K562 (cell line): Measurements from ENCODE around the gene NSDHL. TPM values are rescaled to one million over a fixed set of nuclear protein-coding genes. Genes with fewer than 3 reads are reported as not detected.

ENCODE experiments used
- ATAC-seq: fragments of 200-7000 bp; cut with Tn5 transposase; 3 replicates; pipeline ENCODE4 v1.9.1; 2020; ENCODE audit warnings: moderate library complexity
- BruUV-seq: library from RNA; stranded (reverse); fragments of 400-500 nt; replicated peaks from 2 replicates; lab custom pipeline; 2021; lab: Mats Ljungman, UMichigan
- CTCF ChIA-PET: fragments of 300-600 bp; formaldehyde crosslinking; extraction: SDS; loops from one replicate; lab custom pipeline; 2021; ENCODE audit warnings: low intra/inter-chr PET ratio; lab: Yijun Ruan, JAX
- POLR2A ChIA-PET: fragments of 300-600, 350-650 bp; sonication (Branson Sonifier 250); formaldehyde crosslinking; extraction: SDS; loops from one replicate; lab custom pipeline; 2021; ENCODE audit warnings: antibody characterized with exemption, inconsistent platforms; lab: Yijun Ruan, JAX
- DNase-seq, 4 experiments: peaks; one replicate each; pipeline versions ENCODE4 v3.0.0 to v3.0.0-alpha.2; 2011 to 2018; ENCODE audit warnings: low spot score in 3 of 4, mixed read lengths in 3 of 4; ENCODE audit errors: extremely low read depth in 1 of 4
- FAIRE-seq: peaks from 2 replicates; lab custom pipeline; 2011; peaks lifted over from hg19 to GRCh38; lab: Jason Lieb, UNC
- H2AFZ ChIP-seq: 2 replicates; pipeline ENCODE4 v1.6.0; 2011; ENCODE audit warnings: low read depth, low read length, control low read depth, inconsistent platforms
- H3K27ac ChIP-seq: fragments of 200-600 bp; 3 replicates; pipeline ENCODE4 v1.8.0; 2011; ENCODE audit warnings: low read depth, mild to moderate bottlenecking, control low read depth, inconsistent platforms, low read length, moderate library complexity, mixed read lengths; ENCODE audit errors: extremely low read depth
- H3K27me3 ChIP-seq, 2 experiments: fragments of 300-600 bp in 1 of 2; 2 replicates in 1 of 2; 3 replicates in 1 of 2; pipeline versions ENCODE4 v1.6.0 to v1.8.0; 2011; ENCODE audit warnings: inconsistent platforms in 2 of 2, low read length in 2 of 2, mild to moderate bottlenecking in 1 of 2, mixed read lengths in 1 of 2, moderate library complexity in 1 of 2; ENCODE audit not compliant: control insufficient read depth in 2 of 2, insufficient read depth in 2 of 2
- H3K36me3 ChIP-seq: fragments of 300-600 bp; 3 replicates; pipeline ENCODE4 v1.8.0; 2011; ENCODE audit warnings: mild to moderate bottlenecking, low read length, inconsistent platforms; ENCODE audit not compliant: control insufficient read depth, insufficient read depth
- H3K4me1 ChIP-seq, 2 experiments: fragments of 200-600 bp in 1 of 2; replicated peaks in 1 of 2; 2 replicates in 1 of 2; 3 replicates in 1 of 2; pipeline versions ENCODE4 v1.5.1 to v1.8.0; 2011; ENCODE audit warnings: inconsistent platforms in 2 of 2, low read length in 2 of 2, mild to moderate bottlenecking in 1 of 2, mixed read lengths in 1 of 2, moderate library complexity in 1 of 2; ENCODE audit not compliant: control insufficient read depth in 2 of 2, insufficient read depth in 2 of 2
- H3K4me2 ChIP-seq: 2 replicates; pipeline ENCODE4 v1.6.1; 2011; ENCODE audit warnings: low read length, control low read depth, inconsistent platforms, mixed read lengths; ENCODE audit not compliant: insufficient read depth
- H3K4me3 ChIP-seq: fragments of 200-600 bp; sonication (generic), shearing (Covaris generic); 2 replicates; pipeline ENCODE4 v1.5.1; 2016; ENCODE audit warnings: control low read depth, inconsistent platforms
- H3K79me2 ChIP-seq: fragments of 200-600 bp; 3 replicates; pipeline ENCODE4 v1.8.0; 2011; ENCODE audit warnings: low read length, inconsistent platforms; ENCODE audit not compliant: control insufficient read depth, insufficient read depth
- H3K9ac ChIP-seq, 2 experiments: 2 replicates each; pipeline versions ENCODE4 v1.6.0 to v1.6.1; 2011; ENCODE audit warnings: low read depth in 2 of 2, low read length in 2 of 2, control low read depth in 1 of 2, inconsistent platforms in 1 of 2, mild to moderate bottlenecking in 1 of 2, mixed read lengths in 1 of 2; ENCODE audit not compliant: insufficient read depth in 1 of 2
- H3K9me1 ChIP-seq: one replicate; pipeline ENCODE4 v1.6.0; 2011; ENCODE audit warnings: inconsistent platforms, mild to moderate bottlenecking, low read length, moderate library complexity; ENCODE audit not compliant: control insufficient read depth, insufficient read depth
- H3K9me3 ChIP-seq: replicated peaks from 2 replicates; pipeline ENCODE4 v1.5.1; 2011; ENCODE audit warnings: low read depth, low read length, inconsistent platforms; ENCODE audit not compliant: control insufficient read depth, insufficient read depth
- H4K20me1 ChIP-seq: replicated peaks from 2 replicates; pipeline ENCODE4 v1.6.1; 2011; ENCODE audit warnings: low read length, inconsistent platforms, mixed read lengths; ENCODE audit not compliant: control insufficient read depth, insufficient read depth
- ELF4 ChIP-seq: fragments of 450-650 bp; formaldehyde crosslinking; IDR thresholded peaks from 2 replicates; pipeline ENCODE4 v1.4.0; 2022; ENCODE audit warnings: missing genetic modification characterization
- HSF4 ChIP-seq: fragments of 250-450 bp; sonication (Bioruptor Pico); IDR thresholded peaks from 2 replicates; pipeline ENCODE4 v2.1.2; 2022; ENCODE audit warnings: mild to moderate bottlenecking, moderate library complexity, borderline replicate concordance
- KHSRP ChIP-seq: fragments of 450-650 bp; IDR thresholded peaks from 2 replicates; pipeline ENCODE4 v1.6.1; 2017
- NCOA6 ChIP-seq: fragments of 450-650 bp; IDR thresholded peaks from 2 replicates; pipeline ENCODE4 v1.6.1; 2017; ENCODE audit warnings: mild to moderate bottlenecking
- NFE2L1 ChIP-seq: fragments of 450-650 bp; IDR thresholded peaks from 2 replicates; pipeline ENCODE4 v1.6.1; 2016; ENCODE audit warnings: missing genetic modification characterization, low read depth, mild to moderate bottlenecking, missing compliant biosample characterization, moderate library complexity, borderline replicate concordance
- POLR2B ChIP-seq: fragments of 450-650 bp; IDR thresholded peaks from 2 replicates; pipeline ENCODE4 v1.6.1; 2018; ENCODE audit warnings: low read depth; ENCODE audit not compliant: partially characterized antibody
- RAD51 ChIP-seq: fragments of 450-650 bp; IDR thresholded peaks from 2 replicates; pipeline ENCODE4 v1.7.1; 2016; ENCODE audit warnings: low read depth, mild to moderate bottlenecking, borderline replicate concordance
- RBM17 ChIP-seq: fragments of 200-400 bp; formaldehyde crosslinking; IDR thresholded peaks from 2 replicates; pipeline ENCODE4 v1.6.1; 2017; ENCODE audit warnings: low read depth, mild to moderate bottlenecking, low read length, borderline replicate concordance
- RBM39 ChIP-seq: fragments of 200-400 bp; formaldehyde crosslinking; optimal IDR thresholded peaks from 2 replicates; pipeline ENCODE3; 2018; ENCODE audit warnings: low read depth, low read length
- STAG1 ChIP-seq: sonication (generic); formaldehyde crosslinking; IDR thresholded peaks from 2 replicates; pipeline ENCODE4 v1.5.0; 2020; ENCODE audit warnings: missing genetic modification reagents, borderline replicate concordance
- TEAD2 ChIP-seq: fragments of 450-650 bp; IDR thresholded peaks from 2 replicates; pipeline ENCODE4 v1.6.1; 2016; ENCODE audit warnings: missing genetic modification characterization, control low read depth, missing compliant biosample characterization
- ZNF165 ChIP-seq: fragments of 250-450 bp; sonication (Bioruptor Pico); IDR thresholded peaks from 2 replicates; pipeline ENCODE4 v1.4.0; 2020; ENCODE audit warnings: borderline replicate concordance
- ZNF41 ChIP-seq: fragments of 250-450 bp; sonication (Bioruptor Pico); conservative IDR thresholded peaks from 2 replicates; pipeline ENCODE4 v1.4.0; 2020; ENCODE audit warnings: mild to moderate bottlenecking
- ZNF695 ChIP-seq: fragments of 450-650 bp; formaldehyde crosslinking; IDR thresholded peaks from 2 replicates; pipeline ENCODE4 v1.4.0; 2020; ENCODE audit warnings: mild to moderate bottlenecking, moderate library complexity
- ZNF79 ChIP-seq: fragments of 250-450 bp; sonication (Bioruptor Pico); IDR thresholded peaks from 2 replicates; pipeline ENCODE4 v1.4.0; 2020; ENCODE audit warnings: low read depth, mild to moderate bottlenecking, moderate library complexity
- WGBS: fragments of 100-300 bp; shearing (Covaris generic); methylation state at CpG from one replicate; pipeline ENCODE4 v1.1.6; 2016; ENCODE audit warnings: low coverage, mixed read lengths; ENCODE audit not compliant: insufficient coverage; ENCODE audit errors: missing lambda C conversion rate; 5-methylcytosine and 5-hydroxymethylcytosine counted together
- in situ Hi-C: fragments of 300-500 bp; cut with MboI; formaldehyde crosslinking; loops from 4 replicates; pipeline ENCODE4 v1.15.0; 2018; ENCODE audit warnings: inconsistent platforms, mixed read lengths
- intact Hi-C: fragments of 100-400 bp; cut with micrococcal nuclease; formaldehyde crosslinking; loops from 2 replicates; pipeline ENCODE4 v1.14.2; 2022
- polyA plus RNA-seq, 8 experiments: library from polyadenylated mRNA; depleted of rRNA in 4 of 8; stranded (reverse) in 5 of 8; unstranded in 3 of 8; fragments of >200 nt; fragmentation: Nextera tagmentation in 2 of 8; fragmentation: Illumina TruSeq in 1 of 8; extraction: Ambion mirVana in 2 of 8; extraction: Trizol in 1 of 8; gene quantifications; 2 replicates each; pipeline versions ENCODE4 v1.2.1 to v1.2.3, GENCODE V29; 2011 to 2014; ENCODE audit warnings: inconsistent platforms in 1 of 8, missing spikeins in 1 of 8
- total RNA-seq, 7 experiments: library from RNA; depleted of rRNA in 6 of 7; stranded (reverse); fragments of >200 nt in 6 of 7; fragmentation: Illumina TruSeq in 2 of 7; extraction: Trizol in 2 of 7; gene quantifications; 2 replicates each; pipeline versions ENCODE4 v1.2.1 to v1.2.3, GENCODE V29; 2011 to 2021; ENCODE audit warnings: low replicate concordance in 1 of 7
- TF ChIP-seq, protein P1 (sequence below): fragments of 450-650 bp; IDR thresholded peaks from 2 replicates; pipeline ENCODE4 v1.6.1; 2017; ENCODE audit warnings: mild to moderate bottlenecking, moderate library complexity
- TF ChIP-seq, protein P2 (sequence below): fragments of 450-650 bp; formaldehyde crosslinking; IDR thresholded peaks from 2 replicates; pipeline ENCODE4 v1.4.0; 2022; ENCODE audit warnings: missing genetic modification characterization
- TF ChIP-seq, protein P3 (sequence below): fragments of 450-650 bp; IDR thresholded peaks from 2 replicates; pipeline ENCODE4 v1.6.1; 2017; ENCODE audit warnings: antibody characterized with exemption

NSDHL gene
- total and polyA plus RNA-seq, 9 of the 15 experiments (the other 6 are each of a cell fraction or from before 2014, with no cell fraction given): 22.5 to 63.4 (median 40.8) TPM

DNA sequence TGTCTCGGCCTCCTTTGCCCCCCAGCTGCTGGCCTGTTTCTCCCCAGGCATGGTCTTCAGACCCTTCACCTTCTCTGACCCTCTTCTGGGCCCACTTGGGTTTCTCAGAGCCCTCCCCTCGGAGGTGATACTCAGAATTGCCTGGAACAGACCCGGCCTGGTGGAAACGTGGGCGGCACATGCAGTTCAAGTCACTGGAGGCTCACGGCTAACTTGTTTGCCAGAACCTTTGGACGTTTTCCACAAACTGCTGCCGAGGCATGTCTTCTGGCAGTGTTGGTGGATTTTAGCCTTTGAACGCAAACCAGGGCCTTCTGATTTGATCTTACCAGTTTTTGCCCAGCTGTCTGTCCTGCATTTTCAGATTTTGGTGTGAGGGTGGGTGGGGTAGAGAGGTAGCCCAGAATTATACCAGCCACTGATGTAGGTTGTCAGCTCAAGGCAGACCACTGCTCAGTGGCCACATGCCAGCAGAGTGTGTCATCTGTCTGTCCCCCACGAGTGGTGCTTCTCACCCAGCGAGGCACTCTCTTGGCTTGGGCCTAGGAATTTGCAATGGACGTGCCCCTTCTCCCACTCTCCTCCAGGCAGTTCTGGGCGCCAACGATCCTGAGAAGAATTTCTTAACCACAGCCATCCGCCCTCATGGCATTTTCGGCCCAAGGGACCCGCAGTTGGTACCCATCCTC lies 34.5 kb downstream of the NSDHL start:
- CTCF ChIA-PET: no interaction called here
- no peaks in the 10 kb centered on the region for H3K9me1 ChIP-seq
- ATAC-seq: no peak
- WGBS: 84% methylated on average over 17 of the region's 17 CpGs
- intact Hi-C loops (no loop called here), in situ Hi-C loops (no loop called here)
- H3K9me3 ChIP-seq: no peaks in the 10 kb centered on the region
- H2AFZ ChIP-seq: no peak overlapping the region
- no peaks in the 10 kb centered on the region for H4K20me1 ChIP-seq
- no TSS peak for BruUV-seq
- POLR2A ChIA-PET: no interaction called here
- no peak overlapping the region for H3K27ac ChIP-seq
- H3K9ac ChIP-seq: no peak overlapping the region
- no peaks in the 10 kb centered on the region for H3K79me2 ChIP-seq
- no peak for FAIRE-seq
- no peak overlapping the region for H3K4me2 ChIP-seq
- no peak for DNase-seq
- no peaks in the 10 kb centered on the region for H3K27me3 ChIP-seq
- H3K4me1 ChIP-seq: no peaks in the 10 kb centered on the region
- peaks cover 86% of the 10 kb centered on the region; the same call in 2 of the 3 replicates for H3K36me3 ChIP-seq
- H3K4me3 ChIP-seq: no peak overlapping the region
- TF ChIP-seq, protein P1, sequence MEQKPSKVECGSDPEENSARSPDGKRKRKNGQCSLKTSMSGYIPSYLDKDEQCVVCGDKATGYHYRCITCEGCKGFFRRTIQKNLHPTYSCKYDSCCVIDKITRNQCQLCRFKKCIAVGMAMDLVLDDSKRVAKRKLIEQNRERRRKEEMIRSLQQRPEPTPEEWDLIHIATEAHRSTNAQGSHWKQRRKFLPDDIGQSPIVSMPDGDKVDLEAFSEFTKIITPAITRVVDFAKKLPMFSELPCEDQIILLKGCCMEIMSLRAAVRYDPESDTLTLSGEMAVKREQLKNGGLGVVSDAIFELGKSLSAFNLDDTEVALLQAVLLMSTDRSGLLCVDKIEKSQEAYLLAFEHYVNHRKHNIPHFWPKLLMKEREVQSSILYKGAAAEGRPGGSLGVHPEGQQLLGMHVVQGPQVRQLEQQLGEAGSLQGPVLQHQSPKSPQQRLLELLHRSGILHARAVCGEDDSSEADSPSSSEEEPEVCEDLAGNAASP: no peak
- TF ChIP-seq NCOA6 (no peak), HSF4 (no peak), ZNF165 (CRISPR knock-in tag) (no peak), RBM17 (no peak), KHSRP (no peak), RBM39 (no peak), TEAD2 (tag) (no peak), ZNF79 (CRISPR knock-in tag) (no peak), ELF4 (CRISPR knock-in tag) (no peak), POLR2B (no peak), RAD51 (no peak), ZNF41 (CRISPR knock-in tag) (no peak), NFE2L1 (tag) (no peak), ZNF695 (CRISPR knock-in tag) (no peak), STAG1 (CRISPR knock-in tag) (no peak)
- TF ChIP-seq, protein P2, sequence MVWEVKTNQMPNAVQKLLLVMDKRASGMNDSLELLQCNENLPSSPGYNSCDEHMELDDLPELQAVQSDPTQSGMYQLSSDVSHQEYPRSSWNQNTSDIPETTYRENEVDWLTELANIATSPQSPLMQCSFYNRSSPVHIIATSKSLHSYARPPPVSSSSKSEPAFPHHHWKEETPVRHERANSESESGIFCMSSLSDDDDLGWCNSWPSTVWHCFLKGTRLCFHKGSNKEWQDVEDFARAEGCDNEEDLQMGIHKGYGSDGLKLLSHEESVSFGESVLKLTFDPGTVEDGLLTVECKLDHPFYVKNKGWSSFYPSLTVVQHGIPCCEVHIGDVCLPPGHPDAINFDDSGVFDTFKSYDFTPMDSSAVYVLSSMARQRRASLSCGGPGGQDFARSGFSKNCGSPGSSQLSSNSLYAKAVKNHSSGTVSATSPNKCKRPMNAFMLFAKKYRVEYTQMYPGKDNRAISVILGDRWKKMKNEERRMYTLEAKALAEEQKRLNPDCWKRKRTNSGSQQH (CRISPR knock-in tag): no peak
- TF ChIP-seq, protein P3, sequence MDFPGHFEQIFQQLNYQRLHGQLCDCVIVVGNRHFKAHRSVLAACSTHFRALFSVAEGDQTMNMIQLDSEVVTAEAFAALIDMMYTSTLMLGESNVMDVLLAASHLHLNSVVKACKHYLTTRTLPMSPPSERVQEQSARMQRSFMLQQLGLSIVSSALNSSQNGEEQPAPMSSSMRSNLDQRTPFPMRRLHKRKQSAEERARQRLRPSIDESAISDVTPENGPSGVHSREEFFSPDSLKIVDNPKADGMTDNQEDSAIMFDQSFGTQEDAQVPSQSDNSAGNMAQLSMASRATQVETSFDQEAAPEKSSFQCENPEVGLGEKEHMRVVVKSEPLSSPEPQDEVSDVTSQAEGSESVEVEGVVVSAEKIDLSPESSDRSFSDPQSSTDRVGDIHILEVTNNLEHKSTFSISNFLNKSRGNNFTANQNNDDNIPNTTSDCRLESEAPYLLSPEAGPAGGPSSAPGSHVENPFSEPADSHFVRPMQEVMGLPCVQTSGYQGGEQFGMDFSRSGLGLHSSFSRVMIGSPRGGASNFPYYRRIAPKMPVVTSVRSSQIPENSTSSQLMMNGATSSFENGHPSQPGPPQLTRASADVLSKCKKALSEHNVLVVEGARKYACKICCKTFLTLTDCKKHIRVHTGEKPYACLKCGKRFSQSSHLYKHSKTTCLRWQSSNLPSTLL: no peak
